ENCODE measurements around the gene PPIL6. TPM values are rescaled to one million over a fixed set of nuclear protein-coding genes. Genes with fewer than 3 reads are reported as not detected.
A peak's percentile ranks its signal among the peaks of the same experiment; 100 is the strongest.
"Not testable (repeated sequence)": the region's sequence is repeated elsewhere in the genome, so short reads cannot be mapped to it uniquely, and the experiment has no call there.

Gene PPIL6
- total RNA-seq, 1 donor from 2014 or later: 4.2 TPM

GRCh38 chr6:109465772-109466171 lies 25.3 kb upstream of the PPIL6 start:
- no peaks in the 10 kb centered on the region for H3K4me1 ChIP-seq
- TF ChIP-seq CTCF (IDR thresholded peaks at IDR 0.05): no peak
- DNase-seq (peak; percentile 91), ATAC-seq (peak; percentile 95)
- H3K27ac ChIP-seq: no peak overlapping the region
- H3K36me3 ChIP-seq: peaks cover 92% of the 10 kb centered on the region
- intact Hi-C loops (cut with DNase I): no loop called here
- H3K27me3 ChIP-seq: no peaks in the 10 kb centered on the region
- no peak overlapping the region for H3K4me3 ChIP-seq
- no peaks in the 10 kb centered on the region for H3K9me3 ChIP-seq

GRCh38 chr6:109461733-109462526 lies 21.5 kb upstream of the PPIL6 start:
- ATAC-seq (no peak), DNase-seq (no peak)
- Histone ChIP-seq H3K27ac (no peak overlapping the region), H3K4me1 (peaks cover 11% of the 10 kb centered on the region), H3K27me3 (no peaks in the 10 kb centered on the region), H3K36me3 (peaks cover 54% of the 10 kb centered on the region), H3K4me3 (no peak overlapping the region), H3K9me3 (no peaks in the 10 kb centered on the region)
- TF ChIP-seq CTCF (IDR thresholded peaks at IDR 0.05): no peak
- intact Hi-C loops (cut with DNase I): no loop called here

DNA sequence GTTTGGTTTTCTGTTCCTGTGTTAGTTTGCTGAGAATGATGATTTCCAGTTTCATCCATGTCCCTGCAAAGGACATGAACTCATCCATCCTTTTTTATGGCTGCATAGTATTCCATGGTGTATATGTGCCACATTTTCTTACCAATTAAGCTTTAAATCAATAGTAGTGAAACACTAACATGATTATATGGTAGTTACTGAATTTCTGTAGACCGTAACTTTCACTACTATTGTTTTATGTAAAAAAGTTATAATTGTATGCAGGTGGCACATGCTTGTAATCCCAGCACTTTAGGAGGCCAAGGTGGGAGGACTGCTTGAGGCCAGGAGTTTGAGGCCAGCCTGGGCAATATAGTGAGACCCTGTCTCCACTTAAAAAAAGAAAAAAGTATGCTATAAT lies 20.8 kb upstream of the PPIL6 start:
- H3K9me3 ChIP-seq; DNase-seq; ATAC-seq; H3K27ac ChIP-seq; H3K27me3 ChIP-seq; H3K4me3 ChIP-seq; intact Hi-C loops (cut with DNase I): not testable (repeated sequence)
- Histone ChIP-seq H3K4me1 (peaks cover 19% of the 10 kb centered on the region), H3K36me3 (peaks cover 47% of the 10 kb centered on the region)

GRCh38 chr6:109460161-109460829 lies 19.9 kb upstream of the PPIL6 start:
- H3K27ac ChIP-seq: no peak overlapping the region

DNA sequence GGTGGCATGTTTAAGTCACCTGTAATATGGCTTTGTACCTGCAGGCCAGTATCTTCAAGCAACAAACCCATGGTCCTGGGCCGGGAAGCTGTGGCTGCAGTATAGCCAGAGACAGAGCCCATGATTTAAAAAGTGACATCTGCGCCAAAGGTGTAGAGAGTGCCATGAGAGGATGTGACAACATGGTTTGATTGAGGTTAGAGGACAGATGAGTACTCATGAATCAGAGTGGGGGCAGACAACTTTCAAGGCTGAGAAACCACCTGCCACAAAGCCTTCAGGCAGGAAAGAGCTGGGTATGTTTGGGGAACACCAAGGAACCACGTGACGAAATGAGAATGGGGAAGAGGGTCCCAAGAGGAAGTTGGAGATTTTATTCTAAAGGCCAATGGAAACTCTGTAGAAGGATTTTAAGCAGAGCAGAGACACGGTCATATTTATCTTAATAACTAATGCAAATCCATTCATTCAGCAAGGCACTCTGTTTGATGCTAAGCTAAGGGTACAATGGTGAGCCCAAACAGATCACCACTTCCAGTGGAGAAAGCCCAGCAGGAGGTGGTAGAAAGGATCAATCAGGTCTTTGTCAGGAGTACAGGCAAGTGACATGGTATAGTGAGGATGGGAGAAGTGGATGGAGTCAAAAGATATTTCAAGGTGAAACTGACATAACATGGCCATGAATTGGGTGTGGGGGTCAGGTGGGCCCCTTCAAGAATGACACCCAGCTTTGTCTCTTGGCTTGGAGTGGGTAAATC lies 18.5 kb upstream of the PPIL6 start:
- Histone ChIP-seq H3K27ac (peak overlapping the region; percentile 3), H3K9me3 (no peaks in the 10 kb centered on the region), H3K4me1 (peaks cover 29% of the 10 kb centered on the region), H3K27me3 (no peaks in the 10 kb centered on the region), H3K4me3 (no peak overlapping the region), H3K36me3 (peaks cover 25% of the 10 kb centered on the region)
- intact Hi-C loops (cut with DNase I): no loop called here
- no peak for TF ChIP-seq CTCF (IDR thresholded peaks at IDR 0.05)
- ATAC-seq: no peak
- no peak for DNase-seq

More at GRCh38 chr6:109460161-109460829, 19.9 kb upstream of the PPIL6 start:
- ATAC-seq: no peak
- DNase-seq: no peak
- Histone ChIP-seq H3K4me3 (no peak overlapping the region), H3K4me1 (peaks cover 20% of the 10 kb centered on the region), H3K9me3 (no peaks in the 10 kb centered on the region), H3K36me3 (peaks cover 38% of the 10 kb centered on the region), H3K27me3 (no peaks in the 10 kb centered on the region)
- TF ChIP-seq CTCF (IDR thresholded peaks at IDR 0.05): no peak
- intact Hi-C loops (cut with DNase I): no loop called here
